ENCODE results near the gene IL34. TPM values are rescaled to one million over a fixed set of nuclear protein-coding genes. Genes with fewer than 3 reads are reported as not detected.

IL34 gene
- total and polyA plus RNA-seq, 2 of the 8 experiments (the other 6 are each of a cell fraction or from before 2014, with no cell fraction given) = 4.6 to 5.6 TPM

DNA sequence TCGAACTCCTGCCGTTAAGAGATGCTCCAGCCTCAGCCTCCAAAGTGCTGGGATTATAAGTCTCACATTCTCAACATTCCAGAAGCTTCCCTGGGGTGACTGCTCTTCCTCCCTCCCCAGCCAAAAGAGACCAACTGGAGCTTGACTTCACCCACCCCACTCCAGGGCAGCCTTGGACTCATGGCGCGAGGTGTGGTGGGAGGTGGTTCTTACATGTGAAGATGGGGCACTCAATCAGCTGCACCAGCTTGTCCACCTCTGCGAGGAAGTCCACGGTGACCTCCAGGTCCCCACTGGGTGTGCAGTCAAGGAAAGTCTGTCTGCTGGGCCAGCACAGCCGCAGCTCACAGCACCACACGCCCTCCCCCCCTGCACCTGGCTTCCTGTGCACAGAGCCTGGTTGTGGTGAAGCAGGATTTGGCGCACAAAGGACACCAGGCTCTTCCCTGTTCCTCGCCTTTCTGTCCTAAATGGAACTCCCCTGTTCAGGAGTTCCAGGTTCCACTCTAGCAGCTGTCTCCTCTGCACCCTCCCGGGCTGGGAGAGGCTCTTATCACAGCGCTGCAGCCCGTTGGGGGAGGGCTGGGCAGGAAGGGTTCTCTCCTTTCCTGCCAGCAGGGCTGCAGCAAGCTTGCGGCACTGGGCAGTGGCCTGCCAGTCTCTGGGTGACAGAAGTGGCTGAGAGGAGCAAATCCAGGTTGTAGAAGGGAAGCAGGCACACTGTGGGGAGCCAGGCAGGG lies 49.1 kb downstream of the IL34 start:
- Histone ChIP-seq H3K4me3 (ENCODE audit: extremely low read depth in 1 of 4, insufficient read depth in 2 of 4, low read depth in 3 of 4, low read length in 4 of 4) (no peak overlapping the region; a peak in 1 of 8 replicates), H4K5ac (ENCODE audit: insufficient read length, low read depth, low read length) (peak overlapping the region; percentile 29), H3K14ac (ENCODE audit: insufficient read length) (no peak overlapping the region), H2BK120ac (replicated peaks; ENCODE audit: low read depth, low read length) (no peak overlapping the region), H3K36me3 (ENCODE audit: control insufficient read depth in 2 of 4, insufficient read depth in 4 of 4, low read length in 3 of 4) (no peaks in the 10 kb centered on the region), H2AK5ac (ENCODE audit: low read depth, low read length) (peak overlapping the region; percentile 99; the same call in 1 of the 2 replicates), H3K18ac (ENCODE audit: extremely low read depth, low read length) (peak overlapping the region; percentile 12), H2BK15ac (ENCODE audit: low read length) (peak overlapping the region; percentile 12), H3K27me3 (replicated peaks in 1 of 4; ENCODE audit: control insufficient read depth in 3 of 4, extremely low read depth in 1 of 4, insufficient read depth in 3 of 4, low read length in 3 of 4) (no peaks in the 10 kb centered on the region), H4K8ac (ENCODE audit: extremely low read depth, insufficient read depth, low read length) (no peak overlapping the region), H4K20me1 (replicated peaks in 1 of 2; ENCODE audit: control insufficient read depth in 1 of 2, insufficient read depth in 2 of 2, low read length in 2 of 2) (no peaks in the 10 kb centered on the region), H3K9me3 (ENCODE audit: insufficient read depth in 2 of 2, low read depth in 1 of 2, low read length in 1 of 2) (no peaks in the 10 kb centered on the region), H2BK12ac (ENCODE audit: low read depth, low read length) (peak overlapping the region; percentile 94), H3K27ac (ENCODE audit: low read depth, low read length) (no peak overlapping the region), H2BK20ac (ENCODE audit: low read length) (peak overlapping the region; percentile 96), H3K79me1 (ENCODE audit: low read depth, low read length) (no peaks in the 10 kb centered on the region; the same call in 1 of the 2 replicates), H3K79me2 (ENCODE audit: control insufficient read depth in 1 of 2, insufficient read depth in 2 of 2, low read length in 2 of 2) (no peaks in the 10 kb centered on the region), H3K4me1 (replicated peaks in 1 of 4; ENCODE audit: control insufficient read depth in 3 of 4, insufficient read depth in 4 of 4, low read length in 3 of 4) (peaks cover 5 to 27% (median 22%) of the 10 kb centered on the region in 4 experiments), H4K91ac (replicated peaks; ENCODE audit: insufficient read length, low read length) (peak overlapping the region; percentile 14), H3K23me2 (ENCODE audit: low read depth, low read length) (no peaks in the 10 kb centered on the region), H2AFZ (ENCODE audit: low read length) (no peak overlapping the region), H2BK5ac (ENCODE audit: low read depth, low read length) (peak overlapping the region; percentile 94), H3K9ac (replicated peaks in 1 of 4; ENCODE audit: extremely low read depth in 1 of 4, low read depth in 3 of 4, low read length in 3 of 4) (no peak overlapping the region), H3K4me2 (ENCODE audit: insufficient read depth in 1 of 2, low read depth in 2 of 2, low read length in 2 of 2) (peak overlapping the region in 1 of 2 experiments; percentile 46; a peak in 3 of 4 replicates), H3K4ac (replicated peaks; ENCODE audit: insufficient read length, low read depth, low read length) (no peak overlapping the region), H3K56ac (replicated peaks; ENCODE audit: insufficient read length, low read depth, low read length) (no peak overlapping the region), H3K23ac (ENCODE audit: insufficient read length) (no peak overlapping the region)
- POLR2A ChIA-PET (ENCODE audit: partially characterized antibody) = interaction anchor here (0.6 to 2.4 kb wide), 9 partner anchors 8 to 724 kb away, joined by 3 to 13 read pairs (median 4); no protein-coding TSS in a partner anchor
- CTCF ChIA-PET (ENCODE audit: partially characterized antibody) = interaction anchor here (1.1 to 3.3 kb wide), 7 partner anchors 13 to 75 kb away, joined by 3 to 15 read pairs (median 6); no protein-coding TSS in a partner anchor
- FAIRE-seq (no peak), DNase-seq (ENCODE audit: low read depth in 1 of 2, low spot score in 2 of 2) (no peak)
- 82% methylated on average over 14 of the region's 14 CpGs; no CpG with 5 or more reads in 1 of the 2 experiments for WGBS, 2 experiments (ENCODE audit: extremely low coverage in 1 of 2, insufficient coverage in 1 of 2, insufficient read length in 1 of 2, insufficient replicate concordance in 2 of 2, low coverage in 1 of 2, low lambda C conversion rate in 2 of 2, missing lambda C conversion rate in 1 of 2)
- TF ChIP-seq TEAD4 (IDR thresholded peaks at IDR 0.05; ENCODE audit: low read depth, low read length) (peak; percentile 70), CREB1 (IDR thresholded peaks at IDR 0.05) (no peak)

Measured in H1 (cell line).